HCT116 (cell line): ENCODE results near the gene GRK2. TPM values are rescaled to one million over a fixed set of nuclear protein-coding genes. Genes with fewer than 3 reads are reported as not detected.

Experiments
- ATAC-seq: fragments of 200-7000 bp; cut with Tn5 transposase; 2 replicates; pipeline ENCODE4 v1.9.1; 2020; ENCODE audit warnings: mild to moderate bottlenecking, moderate library complexity
- BruUV-seq: library from RNA; stranded (reverse); fragments of 400-500 nt; replicated peaks from 2 replicates; lab custom pipeline; 2021; lab: Mats Ljungman, UMichigan
- CTCF ChIA-PET: fragments of 300-600 bp; sonication (Branson Sonifier 250); formaldehyde crosslinking; loops from one replicate; lab custom pipeline; 2021; ENCODE audit warnings: antibody characterized with exemption; lab: Charles Lee
- POLR2A ChIA-PET: fragments of 300-600, 350-600 bp; sonication (Branson Sonifier 250); formaldehyde crosslinking; loops from one replicate; lab custom pipeline; 2021; ENCODE audit warnings: antibody characterized with exemption; lab: Charles Lee
- RAD21 ChIA-PET, 2 experiments: fragments of 300-600 bp; sonication (Branson Sonifier 250); formaldehyde crosslinking; loops; one replicate each; lab custom pipeline; 2023; ENCODE audit warnings: low total read pairs in 2 of 2; ENCODE audit not compliant: uncharacterized antibody in 2 of 2, unreplicated experiment in 2 of 2, low non-redundant PET in 1 of 2; lab: Charles Lee
- DNase-seq: peaks from one replicate; pipeline ENCODE4 v3.0.0-alpha.2; 2010; ENCODE audit warnings: low read depth, low spot score
- H2AFZ ChIP-seq: fragments of 200-600 bp; shearing (Covaris generic), sonication (generic); 2 replicates; pipeline ENCODE4 v1.6.1; 2017; ENCODE audit warnings: low read depth, mixed run types, mixed read lengths, antibody characterized with exemption, low read length; ENCODE audit not compliant: poor library complexity, severe bottlenecking
- H3K27ac ChIP-seq: 2 replicates; pipeline ENCODE4 v1.5.1; 2012; ENCODE audit warnings: low read depth, low read length
- H3K27me3 ChIP-seq: fragments of 200-600 bp; sonication (generic); 2 replicates; pipeline ENCODE4 v1.6.1; 2016; ENCODE audit warnings: mixed run types, low read length, mixed read lengths; ENCODE audit not compliant: insufficient read depth
- H3K36me3 ChIP-seq, 2 experiments: fragments of 200-500 bp in 1 of 2; fragments of 200-600 bp in 1 of 2; sonication (Bioruptor generic) in 1 of 2; sonication (generic) in 1 of 2; 2 replicates each; pipeline versions ENCODE4 v1.5.1 to v1.6.1; 2014 to 2016; ENCODE audit warnings: low read length in 2 of 2, inconsistent platforms in 1 of 2, mixed read lengths in 1 of 2, mixed run types in 1 of 2; ENCODE audit not compliant: insufficient read depth in 2 of 2, control insufficient read depth in 1 of 2
- H3K4me1 ChIP-seq, 2 experiments: fragments of 200-600 bp in 1 of 2; sonication (generic) in 1 of 2; 2 replicates each; pipeline versions ENCODE4 v1.5.1 to v1.6.1; 2012 to 2017; ENCODE audit warnings: low read length in 2 of 2, inconsistent platforms in 1 of 2, mild to moderate bottlenecking in 1 of 2, mixed read lengths in 1 of 2, mixed run types in 1 of 2, moderate library complexity in 1 of 2; ENCODE audit not compliant: insufficient read depth in 2 of 2, control insufficient read depth in 1 of 2
- H3K4me2 ChIP-seq: fragments of 200-600 bp; sonication (generic); 2 replicates; pipeline ENCODE4 v1.6.1; 2017; ENCODE audit warnings: mixed run types, low read length, mixed read lengths
- H3K4me3 ChIP-seq, 2 experiments: fragments of 200-600 bp in 1 of 2; sonication (generic) in 1 of 2; replicated peaks in 1 of 2; 2 replicates each; pipeline ENCODE4 v1.5.1; 2011 to 2016; ENCODE audit warnings: low read length in 2 of 2, control low read depth in 1 of 2, low read depth in 1 of 2, mild to moderate bottlenecking in 1 of 2, mixed read lengths in 1 of 2, mixed run types in 1 of 2
- H3K79me2 ChIP-seq: fragments of 200-600 bp; sonication (generic); 2 replicates; pipeline ENCODE4 v1.6.1; 2017; ENCODE audit warnings: mild to moderate bottlenecking, mixed run types, low read length, moderate library complexity, mixed read lengths; ENCODE audit not compliant: insufficient read depth
- H3K9ac ChIP-seq: fragments of 200-600 bp; sonication (generic); 2 replicates; pipeline ENCODE4 v1.6.1; 2016; ENCODE audit warnings: low read length, mixed read lengths
- H3K9me2 ChIP-seq: fragments of 200-600 bp; sonication (generic), shearing (Covaris generic); 2 replicates; pipeline ENCODE4 v1.6.1; 2017; ENCODE audit warnings: mixed run types, mild to moderate bottlenecking, moderate library complexity; ENCODE audit not compliant: insufficient read depth
- H3K9me3 ChIP-seq, 2 experiments: fragments of 200-500 bp in 1 of 2; fragments of 200-600 bp in 1 of 2; sonication (Bioruptor generic) in 1 of 2; sonication (generic) in 1 of 2; 2 replicates each; pipeline ENCODE4 v1.6.1; 2014 to 2017; ENCODE audit warnings: low read length in 2 of 2, mixed read lengths in 2 of 2, inconsistent platforms in 1 of 2, low read depth in 1 of 2, mild to moderate bottlenecking in 1 of 2, mixed run types in 1 of 2, moderate library complexity in 1 of 2; ENCODE audit not compliant: control insufficient read depth in 1 of 2, insufficient read depth in 1 of 2
- H4K20me1 ChIP-seq: fragments of 200-600 bp; sonication (generic), shearing (Covaris generic); 2 replicates; pipeline ENCODE4 v1.6.1; 2017; ENCODE audit warnings: mixed run types, mild to moderate bottlenecking, moderate library complexity; ENCODE audit not compliant: insufficient read depth
- CBX3 ChIP-seq: IDR thresholded peaks from 2 replicates; pipeline ENCODE4 v1.6.1; 2012; ENCODE audit warnings: low read depth
- EZH2phosphoT487 ChIP-seq: fragments of 200-600 bp; IDR thresholded peaks from 2 replicates; pipeline ENCODE4 v1.6.1; 2018; ENCODE audit warnings: antibody characterized with exemption, borderline replicate concordance
- MAX ChIP-seq: IDR thresholded peaks from 2 replicates; pipeline ENCODE4 v1.6.1; 2012
- POLR2A ChIP-seq: IDR thresholded peaks from 2 replicates; pipeline ENCODE4 v1.7.0; 2011; ENCODE audit warnings: borderline replicate concordance; ENCODE audit not compliant: insufficient read depth, insufficient read length; ENCODE audit errors: extremely low read depth
- POLR2AphosphoS5 ChIP-seq: IDR thresholded peaks from 2 replicates; pipeline ENCODE4 v1.6.1; 2011; ENCODE audit warnings: mild to moderate bottlenecking, low read depth, low read length, moderate library complexity
- RAD21 ChIP-seq: IDR thresholded peaks from 2 replicates; pipeline ENCODE4 v1.6.1; 2012; ENCODE audit warnings: low read depth, mild to moderate bottlenecking
- REST ChIP-seq: IDR thresholded peaks from 2 replicates; pipeline ENCODE4 v1.6.1; 2012; ENCODE audit warnings: low read depth
- SP1 ChIP-seq: IDR thresholded peaks from 2 replicates; pipeline ENCODE4 v1.6.1; 2012; ENCODE audit warnings: low read depth
- TCF7L2 ChIP-seq: IDR thresholded peaks from 2 replicates; pipeline ENCODE4 v1.7.0; 2011; ENCODE audit warnings: borderline replicate concordance, inconsistent platforms; ENCODE audit not compliant: insufficient read depth, insufficient read length; ENCODE audit errors: extremely low read depth
- YY1 ChIP-seq: IDR thresholded peaks from 2 replicates; pipeline ENCODE4 v1.6.1; 2011; ENCODE audit warnings: low read length, low read depth, moderate library complexity, mild to moderate bottlenecking; ENCODE audit not compliant: insufficient replicate concordance; ENCODE audit errors: extremely low read depth
- intact Hi-C: fragments of 100-400 bp; cut with micrococcal nuclease; formaldehyde crosslinking; loops from 2 replicates; pipeline ENCODE4 v1.10.0; 2022
- total RNA-seq: library from RNA; stranded (reverse); gene quantifications from one replicate; pipeline ENCODE4 v1.2.1, GENCODE V29; 2021; ENCODE audit not compliant: unreplicated experiment
- TF ChIP-seq, protein P1 (sequence below): IDR thresholded peaks from 2 replicates; pipeline ENCODE4 v1.6.1; 2012
- TF ChIP-seq, protein P2 (sequence below): IDR thresholded peaks from 2 replicates; pipeline ENCODE4 v1.6.1; 2011; ENCODE audit warnings: mild to moderate bottlenecking, low read length, moderate library complexity; ENCODE audit not compliant: insufficient replicate concordance; ENCODE audit errors: extremely low read depth

Gene GRK2
- total RNA-seq, 1 experiment from 2014 or later: 83.0 TPM

DNA sequence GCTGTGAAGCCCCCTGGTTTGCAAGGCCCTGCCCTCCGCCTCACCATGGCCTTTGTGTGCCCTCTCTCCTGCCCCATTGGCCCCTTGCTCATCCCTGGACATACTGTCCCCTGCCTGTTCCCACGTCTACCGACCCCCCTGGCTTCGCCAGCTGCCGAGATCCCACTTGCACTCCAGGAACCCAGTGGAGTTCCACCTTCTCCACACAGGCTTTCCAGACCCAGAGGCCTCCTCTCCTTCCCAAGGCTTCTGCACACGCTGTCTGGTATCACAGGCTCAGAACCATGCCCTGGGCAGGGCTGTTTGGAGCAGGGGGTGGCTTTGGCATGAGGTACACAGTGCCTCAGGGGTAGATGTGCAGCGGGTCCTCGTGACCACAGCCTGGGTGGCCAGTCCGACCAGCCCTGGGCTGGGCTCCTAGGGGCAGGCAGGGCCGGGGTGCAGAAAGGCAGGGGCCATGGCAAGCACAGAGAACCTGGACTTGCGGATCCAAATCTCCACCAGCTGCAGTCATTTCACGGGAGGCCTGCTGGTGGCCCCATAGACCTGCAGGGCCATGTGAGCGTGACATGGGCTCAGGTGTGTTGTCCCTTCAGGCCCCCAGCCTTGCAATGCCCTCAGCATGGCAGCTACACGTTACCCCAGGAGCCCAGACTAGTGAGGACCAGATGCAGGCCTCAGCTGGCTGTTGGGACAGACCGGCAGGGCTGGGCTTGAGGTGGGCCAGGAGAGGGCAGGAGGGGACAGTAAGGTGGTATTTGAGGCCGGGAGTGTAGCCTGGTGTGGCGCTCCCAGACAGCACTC lies 9.5 kb downstream of the GRK2 start:
- ATAC-seq: no peak
- no TSS peak for BruUV-seq
- no peak overlapping the region for H3K4me3 ChIP-seq
- no peak overlapping the region for H3K9ac ChIP-seq
- RAD21 ChIA-PET: no interaction called here
- POLR2A ChIA-PET: no interaction called here
- H2AFZ ChIP-seq: no peak overlapping the region
- no peak for DNase-seq
- peaks cover 4 to 19% of the 10 kb centered on the region in 2 experiments for H3K4me1 ChIP-seq
- no peaks in the 10 kb centered on the region for H3K9me2 ChIP-seq
- CTCF ChIA-PET: no interaction called here
- no peaks in the 10 kb centered on the region for H4K20me1 ChIP-seq
- no peak overlapping the region for H3K4me2 ChIP-seq
- H3K9me3 ChIP-seq: no peaks in the 10 kb centered on the region
- intact Hi-C loops: no loop called here
- peaks cover 77% of the 10 kb centered on the region for H3K79me2 ChIP-seq
- TF ChIP-seq RAD21: no peak
- no peak for TF ChIP-seq EZH2phosphoT487
- TF ChIP-seq YY1: no peak
- TF ChIP-seq POLR2AphosphoS5: no peak
- no peak for TF ChIP-seq REST
- TF ChIP-seq, protein P1, sequence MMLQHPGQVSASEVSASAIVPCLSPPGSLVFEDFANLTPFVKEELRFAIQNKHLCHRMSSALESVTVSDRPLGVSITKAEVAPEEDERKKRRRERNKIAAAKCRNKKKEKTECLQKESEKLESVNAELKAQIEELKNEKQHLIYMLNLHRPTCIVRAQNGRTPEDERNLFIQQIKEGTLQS: no peak
- no peak for TF ChIP-seq TCF7L2
- TF ChIP-seq, protein P2, sequence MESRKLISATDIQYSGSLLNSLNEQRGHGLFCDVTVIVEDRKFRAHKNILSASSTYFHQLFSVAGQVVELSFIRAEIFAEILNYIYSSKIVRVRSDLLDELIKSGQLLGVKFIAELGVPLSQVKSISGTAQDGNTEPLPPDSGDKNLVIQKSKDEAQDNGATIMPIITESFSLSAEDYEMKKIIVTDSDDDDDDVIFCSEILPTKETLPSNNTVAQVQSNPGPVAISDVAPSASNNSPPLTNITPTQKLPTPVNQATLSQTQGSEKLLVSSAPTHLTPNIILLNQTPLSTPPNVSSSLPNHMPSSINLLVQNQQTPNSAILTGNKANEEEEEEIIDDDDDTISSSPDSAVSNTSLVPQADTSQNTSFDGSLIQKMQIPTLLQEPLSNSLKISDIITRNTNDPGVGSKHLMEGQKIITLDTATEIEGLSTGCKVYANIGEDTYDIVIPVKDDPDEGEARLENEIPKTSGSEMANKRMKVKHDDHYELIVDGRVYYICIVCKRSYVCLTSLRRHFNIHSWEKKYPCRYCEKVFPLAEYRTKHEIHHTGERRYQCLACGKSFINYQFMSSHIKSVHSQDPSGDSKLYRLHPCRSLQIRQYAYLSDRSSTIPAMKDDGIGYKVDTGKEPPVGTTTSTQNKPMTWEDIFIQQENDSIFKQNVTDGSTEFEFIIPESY: no peak
- TF ChIP-seq SP1: no peak
- no peak for TF ChIP-seq MAX
- no peak for TF ChIP-seq POLR2A
- TF ChIP-seq CBX3: no peak
- H3K36me3 ChIP-seq: peaks cover 9 to 16% of the 10 kb centered on the region in 2 experiments; a peak in 3 of 4 replicates
- H3K27ac ChIP-seq: peak overlapping the region; percentile 12; the same call in 1 of the 2 replicates
- H3K27me3 ChIP-seq: no peaks in the 10 kb centered on the region
